Measurements from ENCODE around the gene AMH. TPM values are rescaled to one million over a fixed set of nuclear protein-coding genes. Genes with fewer than 3 reads are reported as not detected.

Gene AMH
- total RNA-seq, 2 donors from 2014 or later = 0.92 to 0.95 TPM

DNA sequence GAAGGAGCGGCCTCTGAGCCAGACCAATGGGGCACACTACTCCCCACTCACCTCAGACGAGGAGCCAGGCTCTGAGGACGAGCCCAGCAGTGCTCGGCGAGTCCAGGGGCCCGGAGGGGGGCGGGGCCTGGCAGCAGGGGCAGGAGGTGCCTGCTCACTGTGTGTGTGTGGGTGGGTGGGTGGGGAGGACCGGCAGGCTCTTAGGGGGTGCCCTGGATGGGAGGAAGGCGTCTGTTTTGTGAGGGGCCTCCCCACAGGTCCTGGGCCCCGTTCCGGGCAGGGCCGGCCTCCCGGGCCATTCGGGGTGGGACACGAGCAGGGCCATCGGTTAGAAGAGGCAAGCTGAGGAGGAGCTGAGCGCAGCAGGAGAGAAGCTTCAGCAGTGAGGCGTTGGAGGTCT, 25.7 kb upstream of the AMH start:
- Histone ChIP-seq H3K9me3 (no peaks in the 10 kb centered on the region), H3K4me1 (ENCODE audit: control insufficient read depth in 1 of 2, low read depth in 2 of 2) (no peaks in the 10 kb centered on the region), H3K4me3 (no peak overlapping the region), H3K27ac (no peak overlapping the region), H3K36me3 (peaks cover 34% of the 10 kb centered on the region), H3K27me3 (replicated peaks; ENCODE audit: insufficient read depth) (no peaks in the 10 kb centered on the region)
- TF ChIP-seq, protein P1, sequence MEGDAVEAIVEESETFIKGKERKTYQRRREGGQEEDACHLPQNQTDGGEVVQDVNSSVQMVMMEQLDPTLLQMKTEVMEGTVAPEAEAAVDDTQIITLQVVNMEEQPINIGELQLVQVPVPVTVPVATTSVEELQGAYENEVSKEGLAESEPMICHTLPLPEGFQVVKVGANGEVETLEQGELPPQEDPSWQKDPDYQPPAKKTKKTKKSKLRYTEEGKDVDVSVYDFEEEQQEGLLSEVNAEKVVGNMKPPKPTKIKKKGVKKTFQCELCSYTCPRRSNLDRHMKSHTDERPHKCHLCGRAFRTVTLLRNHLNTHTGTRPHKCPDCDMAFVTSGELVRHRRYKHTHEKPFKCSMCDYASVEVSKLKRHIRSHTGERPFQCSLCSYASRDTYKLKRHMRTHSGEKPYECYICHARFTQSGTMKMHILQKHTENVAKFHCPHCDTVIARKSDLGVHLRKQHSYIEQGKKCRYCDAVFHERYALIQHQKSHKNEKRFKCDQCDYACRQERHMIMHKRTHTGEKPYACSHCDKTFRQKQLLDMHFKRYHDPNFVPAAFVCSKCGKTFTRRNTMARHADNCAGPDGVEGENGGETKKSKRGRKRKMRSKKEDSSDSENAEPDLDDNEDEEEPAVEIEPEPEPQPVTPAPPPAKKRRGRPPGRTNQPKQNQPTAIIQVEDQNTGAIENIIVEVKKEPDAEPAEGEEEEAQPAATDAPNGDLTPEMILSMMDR (IDR thresholded peaks at IDR 0.05) = no peak
- ATAC-seq (ENCODE audit: insufficient number of reproducible peaks, low FRiP score, low read depth) (no peak), DNase-seq (ENCODE audit: low spot score) (no peak)

DNA sequence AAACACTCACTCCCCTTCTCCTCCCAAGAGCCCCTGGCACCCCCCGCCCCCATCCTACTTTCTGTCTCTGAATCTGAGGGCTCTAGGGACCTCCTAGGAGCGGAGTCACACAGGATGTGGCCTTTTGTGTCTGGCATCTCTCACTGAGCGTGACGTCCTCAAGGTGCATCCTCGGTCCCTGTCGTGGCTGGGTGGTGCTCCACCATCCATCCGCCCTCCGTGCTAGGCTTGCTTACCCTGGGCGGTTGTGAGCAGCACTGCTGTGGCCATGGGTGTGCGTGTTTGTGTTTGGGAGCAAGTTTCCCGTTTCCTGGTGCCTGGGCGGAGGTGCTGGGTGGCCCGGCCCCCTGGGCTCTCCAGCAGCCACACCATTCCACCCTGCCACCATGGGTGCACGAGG, 25.2 kb upstream of the AMH start:
- no peak overlapping the region for H3K27ac ChIP-seq
- H3K27me3 ChIP-seq (replicated peaks; ENCODE audit: insufficient read depth) = no peaks in the 10 kb centered on the region
- no peaks in the 10 kb centered on the region for H3K4me1 ChIP-seq (ENCODE audit: control insufficient read depth in 1 of 2, low read depth in 2 of 2)
- H3K36me3 ChIP-seq = peaks cover 34% of the 10 kb centered on the region
- H3K4me3 ChIP-seq = no peak overlapping the region
- TF ChIP-seq, protein P1 (IDR thresholded peaks at IDR 0.05) = no peak
- DNase-seq (ENCODE audit: low spot score) = no peak
- ATAC-seq (ENCODE audit: insufficient number of reproducible peaks, low FRiP score, low read depth) = no peak
- no peaks in the 10 kb centered on the region for H3K9me3 ChIP-seq

DNA sequence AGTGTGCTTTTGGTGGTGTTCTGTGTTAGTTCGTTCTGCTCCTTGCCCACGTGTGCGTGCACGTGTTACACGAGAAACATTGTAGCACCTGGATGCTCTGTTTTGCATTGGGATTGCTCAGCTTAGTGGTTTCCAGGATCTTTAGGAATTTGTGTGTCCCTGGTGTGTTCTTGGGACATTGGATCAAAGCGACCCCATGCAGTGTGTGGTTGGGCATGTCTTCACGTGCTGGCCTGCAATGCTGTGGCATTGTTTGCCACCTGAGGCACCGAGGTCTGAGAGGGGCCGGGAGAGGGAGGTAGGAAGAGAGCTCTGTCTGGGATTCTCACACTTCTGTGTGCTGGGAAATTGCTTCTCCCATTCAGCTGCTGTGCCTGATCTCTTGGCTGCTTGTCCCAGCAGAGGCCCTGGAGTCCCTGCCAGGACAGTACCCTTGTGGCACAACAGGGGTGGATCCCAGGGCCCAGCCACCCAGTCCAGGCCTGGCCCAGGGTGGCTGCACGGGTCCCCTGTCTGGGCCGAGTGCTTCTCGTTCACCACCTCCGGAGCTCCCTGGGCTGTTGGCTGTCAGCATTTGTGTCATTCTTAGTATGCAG, 24.3 kb upstream of the AMH start:
- Histone ChIP-seq H3K27ac (no peak overlapping the region), H3K27me3 (replicated peaks; ENCODE audit: insufficient read depth) (no peaks in the 10 kb centered on the region), H3K4me1 (ENCODE audit: control insufficient read depth in 1 of 2, low read depth in 2 of 2) (no peaks in the 10 kb centered on the region), H3K9me3 (no peaks in the 10 kb centered on the region), H3K36me3 (peaks cover 37% of the 10 kb centered on the region), H3K4me3 (no peak overlapping the region)
- DNase-seq (ENCODE audit: low spot score) = no peak
- ATAC-seq (ENCODE audit: insufficient number of reproducible peaks, low FRiP score, low read depth) = no peak
- TF ChIP-seq, protein P1 (IDR thresholded peaks at IDR 0.05) = no peak

DNA sequence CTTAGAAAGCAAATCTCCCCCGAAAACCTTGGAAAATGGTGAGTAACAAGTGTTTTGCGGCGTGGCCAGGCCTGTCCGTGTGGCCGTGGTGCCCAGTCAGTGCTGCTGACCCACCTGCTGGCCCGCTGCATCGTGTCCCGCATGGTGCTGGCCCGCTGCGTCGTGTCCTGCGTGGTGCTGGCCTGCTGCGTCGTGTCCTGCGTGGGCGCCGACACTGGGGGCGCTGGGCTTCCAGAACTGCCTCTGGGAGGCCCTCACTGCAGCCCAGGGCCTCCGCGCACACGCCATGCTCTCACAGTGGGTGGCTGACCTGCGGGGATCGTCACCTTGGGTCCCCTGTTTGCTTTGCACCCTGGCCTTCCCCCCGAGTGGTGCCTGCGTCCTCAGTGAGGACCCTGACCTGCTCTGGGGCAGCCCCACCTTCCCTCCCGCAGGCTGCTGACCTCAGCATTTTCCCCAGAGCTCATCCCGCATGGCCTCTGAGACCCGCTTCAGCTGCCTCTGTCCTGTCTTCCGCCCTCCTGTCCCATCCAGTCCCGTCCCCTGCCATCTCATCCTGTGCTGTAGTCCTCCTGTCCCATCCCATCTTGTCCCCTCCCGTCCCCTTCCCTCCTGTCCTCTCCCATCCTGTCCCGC, 23.6 kb upstream of the AMH start:
- no peak overlapping the region for H3K4me3 ChIP-seq
- peaks cover 37% of the 10 kb centered on the region for H3K36me3 ChIP-seq
- ATAC-seq (ENCODE audit: insufficient number of reproducible peaks, low FRiP score, low read depth) = no peak

DNA sequence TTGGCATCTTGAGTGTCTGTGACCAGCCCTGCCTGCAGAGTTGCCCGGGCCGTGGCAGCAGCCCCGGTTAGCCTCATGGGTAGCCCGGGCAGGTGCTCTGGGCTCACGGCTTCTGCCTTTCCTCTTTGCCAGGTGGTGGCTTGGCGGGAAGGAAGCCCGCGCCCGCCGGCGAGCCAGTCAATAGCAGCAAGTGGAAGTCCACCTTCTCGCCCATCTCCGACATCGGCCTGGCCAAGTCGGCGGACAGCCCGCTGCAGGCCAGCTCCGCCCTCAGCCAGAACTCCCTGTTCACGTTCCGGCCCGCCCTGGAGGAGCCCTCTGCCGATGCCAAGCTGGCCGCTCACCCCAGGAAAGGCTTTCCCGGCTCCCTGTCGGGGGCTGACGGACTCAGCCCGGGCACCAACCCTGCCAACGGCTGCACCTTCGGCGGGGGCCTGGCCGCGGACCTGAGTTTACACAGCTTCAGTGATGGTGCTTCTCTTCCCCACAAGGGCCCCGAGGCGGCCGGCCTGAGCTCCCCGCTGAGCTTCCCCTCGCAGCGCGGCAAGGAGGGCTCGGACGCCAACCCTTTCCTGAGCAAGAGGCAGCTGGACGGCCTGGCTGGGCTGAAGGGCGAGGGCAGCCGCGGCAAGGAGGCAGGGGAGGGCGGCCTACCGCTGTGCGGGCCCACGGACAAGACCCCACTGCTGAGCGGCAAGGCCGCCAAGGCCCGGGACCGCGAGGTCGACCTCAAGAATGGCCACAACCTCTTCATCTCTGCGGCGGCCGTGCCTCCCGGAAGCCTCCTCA, 22.9 kb upstream of the AMH start:
- TF ChIP-seq, protein P1 (IDR thresholded peaks at IDR 0.05) = no peak
- Histone ChIP-seq H3K4me3 (no peak overlapping the region), H3K36me3 (peaks cover 40% of the 10 kb centered on the region), H3K9me3 (no peaks in the 10 kb centered on the region), H3K27ac (no peak overlapping the region), H3K27me3 (replicated peaks; ENCODE audit: insufficient read depth) (no peaks in the 10 kb centered on the region), H3K4me1 (ENCODE audit: control insufficient read depth in 1 of 2, low read depth in 2 of 2) (no peaks in the 10 kb centered on the region)
- DNase-seq (ENCODE audit: low spot score) = no peak
- no peak for ATAC-seq (ENCODE audit: insufficient number of reproducible peaks, low FRiP score, low read depth)

More for the DNA sequence above, 23.6 kb upstream of the AMH start:
- H3K27me3 ChIP-seq (replicated peaks; ENCODE audit: insufficient read depth) = no peaks in the 10 kb centered on the region
- H3K9me3 ChIP-seq = no peaks in the 10 kb centered on the region
- H3K27ac ChIP-seq = no peak overlapping the region
- TF ChIP-seq, protein P1 (IDR thresholded peaks at IDR 0.05) = no peak
- DNase-seq (ENCODE audit: low spot score) = no peak
- no peaks in the 10 kb centered on the region for H3K4me1 ChIP-seq (ENCODE audit: control insufficient read depth in 1 of 2, low read depth in 2 of 2)
